NK-92 (cell line): ENCODE data around the gene GPN2.
"Not testable (repeated sequence)": the region's sequence is repeated elsewhere in the genome, so short reads cannot be mapped to it uniquely, and the experiment has no call there.

Source experiments
- DNase-seq: peaks from one replicate; lab custom pipeline; 2025; ENCODE audit not compliant: unreplicated experiment; lab: John Stamatoyannopoulos, UW

Gene GPN2

DNA sequence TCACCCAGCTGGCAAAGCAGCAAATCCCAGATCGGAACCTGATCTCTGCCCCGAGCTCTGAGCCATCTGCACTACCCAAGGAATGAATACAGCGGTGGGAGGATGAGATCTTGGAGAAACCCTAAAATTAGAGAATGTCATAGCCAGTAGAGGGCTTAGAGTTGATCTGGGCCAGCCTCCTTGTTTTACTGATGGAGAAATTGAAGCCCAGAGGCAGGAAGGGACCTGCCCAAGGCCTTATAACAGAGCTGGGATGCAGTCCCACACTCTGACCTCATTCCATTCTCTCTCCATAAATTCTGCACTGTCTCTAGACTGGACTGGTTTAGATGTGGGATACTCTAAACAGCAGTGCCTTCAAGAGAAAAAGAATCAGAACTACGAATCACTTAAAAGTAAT is 31.9 kb downstream of the GPN2 start:
- DNase-seq = no peak

DNA sequence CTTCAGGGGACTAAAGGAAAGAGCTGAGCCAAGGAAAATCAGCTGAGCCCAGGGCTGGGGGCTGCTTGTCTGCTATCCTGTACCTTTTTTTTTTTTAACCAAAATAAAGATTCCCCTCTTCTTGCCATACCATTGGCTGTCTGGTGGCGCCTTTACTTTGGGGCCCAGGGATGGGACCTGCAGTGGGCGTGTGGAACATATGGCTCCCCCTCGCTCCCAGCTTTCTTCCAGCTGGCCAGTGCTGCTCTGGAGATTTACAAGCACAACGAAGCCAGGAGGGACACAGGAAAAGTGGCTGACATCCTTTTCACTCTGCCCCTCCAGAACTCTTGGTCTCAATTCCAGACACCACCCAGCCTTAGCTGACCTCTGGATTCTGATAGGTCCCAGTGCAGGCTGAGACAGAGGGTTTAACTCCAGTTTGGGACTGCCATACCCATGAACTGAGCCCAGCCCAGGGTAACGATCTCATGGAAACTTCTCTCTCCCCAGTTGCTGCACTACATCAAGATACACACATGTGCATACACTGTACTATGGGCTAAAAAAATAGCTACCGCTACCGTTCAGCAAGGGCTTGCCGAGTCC is 32.5 kb downstream of the GPN2 start:
- DNase-seq = no peak

DNA sequence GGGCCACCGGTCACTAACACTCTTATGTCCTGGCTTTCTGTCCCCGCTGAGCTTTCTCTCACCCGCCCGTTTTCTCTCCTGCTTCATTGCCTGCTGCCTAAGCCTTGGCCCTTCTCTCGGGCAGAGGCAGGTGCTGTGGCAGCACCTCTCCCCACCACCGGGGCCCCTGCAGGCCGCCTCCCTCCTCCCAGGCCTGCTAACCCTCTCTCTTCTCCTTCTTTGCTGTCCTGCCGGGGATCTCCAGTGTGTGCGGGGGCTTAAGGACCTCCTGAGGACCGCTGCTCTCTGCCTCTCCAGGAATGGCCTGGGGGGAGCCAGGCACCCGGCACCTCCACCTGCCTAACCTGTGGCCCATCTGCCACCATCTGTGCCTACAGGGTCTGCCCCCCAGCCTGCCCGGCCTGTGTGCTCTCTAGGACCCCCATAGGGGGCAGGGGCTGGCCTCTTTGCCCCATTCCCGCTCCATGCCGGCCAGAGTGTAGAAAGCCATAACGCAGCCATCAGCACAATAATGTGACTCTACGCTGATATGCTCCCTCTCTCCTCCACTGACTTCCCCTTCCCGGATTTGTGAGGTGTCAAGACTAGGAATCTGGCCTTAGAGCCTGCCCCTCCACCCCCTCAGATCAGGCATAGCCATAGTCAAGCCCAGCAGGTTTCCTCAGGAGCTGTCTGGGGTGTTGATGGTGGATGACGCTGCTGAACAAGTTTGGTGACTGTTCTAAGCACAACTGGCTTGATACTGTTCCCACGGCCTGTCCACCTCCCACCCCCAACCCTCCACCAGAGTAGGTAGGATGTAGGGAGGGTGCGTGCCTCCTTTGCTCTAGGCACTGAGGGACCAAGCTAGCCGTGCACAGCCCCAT is 33.2 kb downstream of the GPN2 start:
- no peak for DNase-seq

DNA sequence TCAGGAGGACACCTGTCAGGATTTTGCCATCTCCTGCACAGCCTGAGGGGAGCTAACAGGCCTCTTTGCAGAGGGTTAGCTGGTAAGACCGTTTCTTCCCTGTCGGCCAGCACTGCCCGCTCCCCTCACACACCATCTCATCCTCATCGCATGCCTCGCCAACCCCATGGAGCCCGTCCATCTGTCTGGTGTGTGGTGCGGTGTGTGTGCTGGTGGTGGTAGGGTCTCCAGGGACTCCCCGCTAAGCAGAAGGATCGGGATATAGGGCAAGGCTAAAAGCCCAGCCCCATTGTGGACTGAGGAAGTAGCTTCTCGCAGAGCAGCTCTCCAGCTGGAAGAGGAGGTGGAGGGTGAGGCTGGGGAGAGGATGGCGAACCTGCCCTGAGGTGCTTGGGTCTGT is 33.9 kb downstream of the GPN2 start:
- DNase-seq = no peak

DNA sequence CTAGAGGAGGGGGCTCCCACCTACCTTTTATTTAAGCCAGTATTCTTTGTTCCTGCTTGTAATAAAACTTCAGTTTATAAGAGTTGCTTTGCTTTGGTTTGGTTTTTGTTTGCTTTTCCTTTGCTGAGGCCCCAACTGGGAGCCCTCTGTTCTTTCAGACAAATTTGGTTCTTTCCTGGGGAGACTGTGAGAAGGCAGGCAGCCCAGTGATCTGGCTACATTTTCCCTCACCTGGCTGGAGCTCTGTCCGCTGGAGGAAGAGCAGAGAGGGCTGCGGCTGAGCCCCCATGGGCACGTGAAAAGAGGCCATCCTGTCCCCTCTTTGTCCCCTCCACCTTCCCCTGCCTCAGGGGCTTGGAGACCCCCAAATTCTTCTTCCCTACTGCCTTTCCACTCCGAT is 34.4 kb downstream of the GPN2 start:
- no peak for DNase-seq

DNA sequence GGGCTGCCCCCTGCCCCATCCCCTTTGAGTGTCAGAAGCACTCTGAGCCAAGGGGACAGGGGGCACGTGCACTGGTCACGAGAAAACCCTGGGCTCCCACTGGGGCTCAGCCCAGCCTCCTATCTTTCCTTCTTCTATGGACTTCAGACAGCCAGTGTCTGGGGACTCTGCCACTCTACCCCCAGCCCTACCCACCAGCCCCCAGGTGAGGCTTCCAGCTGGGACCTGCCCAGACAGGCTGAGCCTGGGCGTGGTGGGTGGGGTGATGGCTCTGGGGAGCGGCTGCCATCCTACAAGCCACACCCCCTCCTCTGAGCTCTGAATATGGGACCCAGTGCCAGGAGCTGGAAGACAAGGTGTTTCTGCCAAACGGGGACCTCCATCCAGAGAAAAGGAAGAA is 35.2 kb downstream of the GPN2 start:
- DNase-seq = no peak

DNA sequence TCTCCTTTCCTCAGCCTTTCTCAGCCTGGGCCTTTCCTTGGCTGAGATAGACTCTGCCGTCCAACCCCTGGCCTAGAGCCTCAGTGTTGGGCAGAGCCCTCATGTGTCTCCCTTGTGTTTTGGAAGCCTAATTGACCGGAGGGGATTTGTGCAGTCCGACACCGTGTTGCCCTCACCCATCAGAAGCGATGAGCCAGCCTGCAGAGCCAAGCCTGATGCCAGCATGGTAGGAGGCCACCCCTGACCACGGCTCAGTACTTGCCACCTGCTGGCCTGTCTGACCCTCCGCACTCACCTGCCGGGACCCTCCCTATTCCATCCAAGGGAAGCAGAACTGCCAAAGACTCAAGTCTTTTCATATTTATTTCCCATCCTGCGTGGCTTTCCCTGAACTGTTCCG is 36.5 kb downstream of the GPN2 start:
- DNase-seq = no peak

DNA sequence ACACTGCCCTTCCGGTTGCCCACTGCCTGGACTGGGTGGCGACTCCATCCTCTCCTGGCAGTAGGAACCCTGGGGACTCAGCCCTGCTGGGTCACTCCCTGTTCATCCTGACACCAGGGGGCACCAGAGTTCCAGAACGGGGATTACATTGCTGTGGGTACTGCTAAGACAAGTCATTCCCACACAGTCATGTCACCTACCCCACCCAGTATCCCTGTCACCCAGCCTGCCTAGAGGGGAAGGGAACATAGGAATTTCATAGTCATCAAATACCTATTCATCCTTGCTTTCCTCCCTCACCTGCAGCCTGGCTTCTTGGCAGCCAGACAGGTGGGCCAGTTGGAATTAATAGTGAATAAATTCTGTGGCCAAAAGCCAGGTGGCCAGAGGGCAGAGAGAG is 36.9 kb downstream of the GPN2 start:
- DNase-seq = no peak

DNA sequence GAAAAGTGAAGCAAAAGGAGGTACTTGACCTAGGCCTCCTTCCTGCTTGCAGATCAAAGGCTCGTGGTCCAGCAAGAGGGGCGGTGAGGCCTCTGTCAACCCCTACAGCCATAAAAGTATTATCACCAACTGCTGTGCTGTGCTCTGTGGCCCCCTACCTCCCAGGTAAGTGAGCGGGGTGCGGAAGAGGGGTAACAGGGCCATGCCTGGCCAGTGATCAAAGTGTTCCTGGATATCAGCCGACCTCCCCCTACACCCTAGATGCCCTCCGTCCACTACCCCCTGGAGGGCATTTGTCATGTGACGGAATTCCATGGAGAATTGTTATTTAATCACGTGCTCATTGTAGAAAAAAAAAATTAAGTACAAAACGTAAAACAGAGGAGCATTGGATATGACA is 37.4 kb downstream of the GPN2 start:
- no peak for DNase-seq

DNA sequence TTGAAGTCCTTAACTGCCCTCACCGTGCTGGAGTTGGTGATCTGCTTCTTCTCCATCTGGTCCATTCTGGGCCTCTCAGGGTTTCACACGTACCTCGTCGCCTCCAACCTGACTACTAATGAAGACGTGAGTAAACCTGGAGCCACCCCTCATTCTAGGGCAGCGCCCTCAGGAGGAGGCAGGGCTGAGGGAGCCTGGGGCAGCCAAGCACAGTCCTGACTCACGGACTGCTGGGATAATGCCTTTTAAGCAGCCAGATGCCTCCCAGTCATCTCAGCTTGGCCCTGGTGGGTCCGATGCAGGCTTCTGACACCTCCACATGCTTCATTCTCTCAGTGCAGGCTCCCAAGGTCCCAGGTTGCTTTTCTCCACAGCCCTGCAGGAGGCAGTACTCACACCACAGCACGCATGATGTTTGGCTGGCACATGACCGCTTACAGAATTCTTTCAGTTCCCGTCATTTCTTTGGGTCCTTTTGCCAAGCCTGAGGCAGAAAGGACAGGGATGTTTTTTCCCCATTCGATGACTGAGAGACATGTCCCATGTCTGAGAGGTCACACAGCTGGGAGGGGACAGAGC is 38.9 kb downstream of the GPN2 start:
- no peak for DNase-seq

DNA sequence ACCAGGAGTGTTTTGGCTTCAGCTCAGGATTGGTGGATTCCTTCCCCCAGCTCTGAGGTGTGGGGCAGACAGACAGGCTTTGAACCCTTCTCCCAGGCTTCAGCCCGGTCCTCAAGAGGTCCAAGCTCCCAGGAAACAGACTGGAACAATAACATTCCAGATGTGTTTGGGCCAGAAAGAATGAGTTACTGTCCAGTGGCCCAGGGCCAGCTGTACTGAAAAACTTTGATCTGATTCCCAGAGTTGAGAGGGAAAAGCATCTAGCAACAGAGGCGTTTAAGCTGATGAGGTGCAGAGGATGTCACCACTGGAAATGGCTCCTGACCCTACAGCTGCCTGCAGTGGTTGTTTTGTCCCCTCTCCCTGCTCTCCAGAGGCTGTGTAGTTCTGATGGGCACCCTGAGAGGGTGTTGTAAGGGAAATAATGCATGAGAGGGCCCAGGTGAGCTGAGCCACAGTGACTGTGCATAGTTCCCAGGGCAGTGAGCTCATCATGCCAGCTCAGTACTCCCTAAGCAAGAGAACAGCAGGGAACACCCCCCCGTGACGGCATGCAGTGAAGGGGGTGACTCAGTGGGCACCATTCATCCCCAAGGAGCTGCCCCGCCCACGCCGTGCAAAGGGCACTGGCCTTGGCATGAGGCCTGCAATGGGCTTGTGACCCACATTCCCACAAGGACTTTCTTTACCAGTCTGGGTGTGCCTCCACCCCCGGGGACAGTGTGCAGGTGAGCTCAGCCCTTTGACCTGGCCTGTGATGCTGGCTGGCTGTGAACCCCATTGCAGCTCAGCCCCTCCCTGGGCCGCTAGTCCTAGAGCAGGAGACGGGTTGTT is 40.9 kb downstream of the GPN2 start:
- no peak for DNase-seq

DNA sequence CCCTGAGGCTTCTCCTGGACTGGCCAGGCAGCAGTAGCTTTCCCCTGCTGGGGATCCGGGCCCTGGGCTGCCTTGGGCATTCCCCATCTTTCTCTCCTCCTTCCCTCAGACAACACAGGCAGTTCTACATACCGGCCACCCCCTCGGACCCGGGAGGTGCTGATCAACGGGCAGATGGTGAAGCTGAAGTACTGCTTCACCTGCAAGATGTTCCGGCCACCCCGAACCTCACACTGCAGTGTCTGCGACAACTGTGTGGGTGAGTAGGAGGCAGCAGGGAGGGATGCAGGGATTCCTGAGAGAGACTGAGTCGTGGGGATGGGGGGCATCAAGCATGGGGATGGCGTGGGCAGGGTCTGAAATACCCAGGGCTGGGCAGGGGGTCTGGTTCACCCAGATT is 41.6 kb downstream of the GPN2 start:
- DNase-seq = no peak

DNA sequence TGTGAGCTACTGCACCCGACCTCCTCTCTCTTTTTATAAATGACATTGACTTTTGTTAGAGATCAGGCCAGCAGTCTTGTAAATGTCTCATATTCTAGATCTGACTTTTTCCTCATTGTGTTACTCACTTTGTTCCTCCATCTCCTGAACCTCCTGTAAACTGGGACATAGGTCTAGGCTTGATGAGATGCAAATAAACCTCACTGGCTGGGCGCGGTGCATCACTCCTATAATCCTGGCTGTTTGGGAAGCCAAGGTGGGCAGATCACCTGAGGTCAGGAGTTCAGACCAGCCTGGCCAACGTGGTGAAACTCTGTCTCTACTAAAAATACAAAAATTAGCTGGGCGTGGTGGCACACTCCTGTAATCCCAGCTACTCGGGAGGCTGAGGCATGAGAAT is 42.3 kb downstream of the GPN2 start:
- not testable (repeated sequence) for DNase-seq

DNA sequence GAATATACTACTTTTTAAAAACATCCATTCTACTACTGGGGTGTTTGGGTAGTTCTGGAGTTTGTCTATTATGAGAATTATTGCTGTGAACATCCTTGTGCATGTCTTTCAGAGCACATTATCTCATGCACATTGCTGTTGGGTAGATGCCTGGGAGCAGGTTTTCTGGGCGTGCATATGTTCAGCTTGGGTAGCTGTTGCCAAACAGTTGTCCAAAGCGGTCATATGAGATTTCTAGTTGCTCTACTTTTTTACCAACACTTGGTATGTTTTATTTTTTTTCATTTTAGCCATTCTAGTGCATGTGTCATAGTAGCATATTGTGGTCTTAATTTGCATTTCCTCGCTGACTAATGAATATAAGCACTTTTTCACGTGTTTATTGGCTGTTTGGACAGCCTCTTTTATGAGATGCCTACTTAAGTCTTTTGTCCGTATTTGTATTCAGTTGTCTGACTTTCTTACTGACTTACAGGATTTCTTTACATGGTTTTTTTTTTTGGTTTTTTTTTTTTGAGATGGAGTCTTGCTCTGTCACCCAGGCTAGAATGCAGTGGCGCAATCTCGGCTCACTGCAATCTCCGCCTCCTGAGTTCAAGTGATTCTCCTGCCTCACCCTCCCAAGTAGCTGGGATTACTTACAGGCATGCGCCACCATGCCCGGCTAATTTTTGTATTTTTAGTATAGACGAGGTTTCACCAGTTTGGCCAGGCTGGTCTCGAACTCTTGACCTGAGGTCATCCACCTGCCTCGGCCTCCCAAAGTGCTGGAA is 45.5 kb downstream of the GPN2 start:
- no peak for DNase-seq

DNA sequence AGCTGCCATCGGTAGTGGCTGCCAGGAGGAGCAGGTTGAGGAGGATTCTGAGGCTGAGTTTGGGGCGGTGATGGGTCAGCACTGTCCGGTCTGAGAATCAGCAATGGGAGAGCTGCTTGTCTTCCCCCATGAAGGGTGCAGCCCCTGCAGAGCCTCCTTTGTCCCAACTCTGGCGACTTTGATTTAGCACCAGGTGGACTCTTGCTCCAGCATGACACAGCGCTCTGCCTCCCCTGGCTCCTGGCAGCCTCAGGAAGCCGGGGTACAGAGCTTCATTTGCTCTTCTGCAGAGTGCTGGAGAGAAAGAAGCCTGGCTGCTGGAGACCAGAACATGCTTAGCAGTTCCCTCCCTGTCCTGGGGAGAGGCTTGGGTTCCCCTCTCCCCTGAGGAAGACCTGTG is 50.3 kb downstream of the GPN2 start:
- DNase-seq = no peak

DNA sequence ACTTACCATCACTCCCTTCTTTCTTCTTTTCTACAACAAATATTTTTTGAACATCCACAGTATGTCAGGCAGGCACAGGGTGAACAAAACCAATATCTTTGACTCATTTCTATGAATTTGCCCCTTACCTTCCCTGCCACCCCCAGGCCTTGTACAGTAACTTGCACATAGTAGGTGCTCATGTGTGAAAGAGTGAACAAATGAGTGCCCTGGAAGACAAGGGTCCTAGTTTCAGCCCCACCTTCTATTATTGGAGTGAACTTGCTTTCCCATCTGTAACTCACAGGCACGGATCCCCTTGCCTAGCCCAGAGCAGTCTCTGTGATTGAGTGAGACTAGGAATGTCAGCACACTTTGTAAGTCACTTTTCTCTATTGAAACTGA is 50.8 kb downstream of the GPN2 start:
- DNase-seq = no peak

DNA sequence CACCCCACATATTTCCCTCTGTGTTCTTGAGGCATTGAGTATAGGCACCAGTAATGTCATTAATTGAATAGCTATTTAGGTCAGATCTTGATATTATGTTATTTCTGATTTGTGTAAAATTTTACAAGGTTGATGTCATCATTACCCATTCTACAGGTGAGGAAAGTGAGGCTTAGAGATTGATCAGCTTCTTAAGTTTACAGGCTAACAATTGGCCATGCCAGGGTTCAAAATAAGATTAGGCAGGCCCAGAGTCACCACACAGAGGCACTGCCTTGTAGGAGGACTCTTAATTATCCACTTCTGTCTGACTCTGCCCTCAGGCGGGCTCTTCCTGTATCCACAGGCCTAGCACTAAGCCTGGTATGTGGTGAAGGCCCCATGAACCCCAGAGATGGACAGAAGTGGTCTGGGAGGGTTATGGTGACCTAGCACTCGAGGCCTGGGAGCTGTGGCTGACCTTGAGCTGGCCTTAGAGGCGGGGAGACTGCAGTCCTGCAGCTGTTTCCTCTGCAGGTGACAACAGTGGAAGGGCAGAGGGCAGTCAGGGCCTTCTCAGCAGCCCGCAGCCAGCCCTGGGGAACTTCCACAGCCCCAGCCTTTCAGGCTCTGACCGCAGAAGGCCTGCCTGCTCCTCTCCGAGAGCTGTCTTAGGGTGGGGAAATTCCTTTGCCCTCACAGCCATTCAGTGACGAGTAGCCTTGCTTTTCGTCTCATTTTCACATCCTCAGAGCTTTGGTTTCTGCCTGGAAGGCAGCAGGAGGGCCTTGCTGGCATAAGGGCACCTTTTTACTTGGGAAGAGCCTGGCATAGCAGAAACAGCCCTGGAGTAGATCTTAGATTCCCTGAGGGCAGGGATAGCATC is 51.4 kb downstream of the GPN2 start:
- DNase-seq = no peak

DNA sequence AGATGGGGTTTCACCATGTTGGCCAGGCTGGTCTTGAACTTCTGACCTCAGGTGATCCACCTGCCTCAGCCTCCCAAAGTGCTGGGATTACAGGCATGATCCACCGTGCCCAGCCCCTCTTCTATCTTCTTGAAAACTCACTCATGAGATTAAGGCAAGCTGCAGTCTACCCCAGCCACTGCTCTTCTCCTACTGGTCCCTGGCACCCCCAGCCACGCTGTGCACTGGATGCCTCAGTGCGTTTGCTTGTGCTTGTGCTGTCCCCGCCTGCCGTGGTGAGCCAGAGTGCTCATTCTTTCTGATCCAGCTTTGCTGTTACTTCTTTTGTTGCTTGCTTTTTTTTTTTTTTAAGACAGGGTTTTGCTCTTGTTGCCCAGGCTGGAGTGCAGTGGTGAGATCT is 52.4 kb downstream of the GPN2 start:
- not testable (repeated sequence) for DNase-seq

DNA sequence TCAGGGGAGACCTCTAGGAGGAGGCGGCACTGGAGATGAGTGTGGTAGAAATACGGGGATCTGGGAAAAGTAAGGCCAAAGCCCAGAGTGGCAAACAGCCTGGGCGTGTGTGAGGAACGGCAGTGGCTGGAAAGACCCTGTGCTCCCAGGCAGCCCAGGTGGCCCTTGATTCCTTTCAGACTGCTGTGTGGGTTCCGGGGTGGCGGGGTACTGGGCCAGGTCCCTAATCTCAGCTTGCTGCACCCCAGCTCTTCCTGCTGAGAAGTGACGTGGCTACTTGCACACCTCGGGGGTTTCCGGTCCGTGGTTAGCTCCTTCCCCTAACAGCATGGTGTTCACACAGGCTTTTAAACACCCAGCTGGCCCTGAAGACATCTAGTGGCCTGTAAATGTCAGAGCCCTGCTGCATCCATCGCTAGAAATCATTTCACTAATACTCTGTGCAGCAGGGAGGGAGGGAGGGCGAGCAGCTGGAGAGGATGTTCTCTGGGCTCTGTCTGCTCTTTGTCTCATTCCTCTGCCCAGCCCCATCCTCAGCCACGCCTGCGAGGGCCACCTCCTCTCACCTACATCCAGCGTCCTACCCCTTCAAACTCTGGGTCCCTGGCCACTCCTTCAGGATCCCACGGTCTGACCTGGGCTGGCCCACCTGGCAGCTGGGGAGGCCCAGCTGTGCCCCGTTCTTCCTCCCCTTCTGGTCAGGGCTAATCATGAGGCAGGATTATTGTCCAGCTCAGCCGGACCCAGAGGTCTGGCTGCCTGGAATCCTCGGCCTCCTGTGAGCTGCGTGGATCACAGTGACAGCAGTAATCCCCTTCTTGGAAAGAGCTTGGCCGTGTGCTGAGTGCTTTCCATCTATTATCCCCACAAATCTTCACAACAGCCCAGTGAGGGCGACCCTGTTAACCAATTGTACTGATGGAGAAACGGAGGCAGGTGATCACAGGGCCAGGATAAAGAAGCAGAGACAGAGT is 56.4 kb downstream of the GPN2 start:
- DNase-seq = no peak
